ENCODE data around the gene FSCN2. TPM values are rescaled to one million over a fixed set of nuclear protein-coding genes. Genes with fewer than 3 reads are reported as not detected.

Gene FSCN2
- total and polyA plus RNA-seq, 2 experiments from 2014 or later, result 0.13 to 1.6 TPM

DNA sequence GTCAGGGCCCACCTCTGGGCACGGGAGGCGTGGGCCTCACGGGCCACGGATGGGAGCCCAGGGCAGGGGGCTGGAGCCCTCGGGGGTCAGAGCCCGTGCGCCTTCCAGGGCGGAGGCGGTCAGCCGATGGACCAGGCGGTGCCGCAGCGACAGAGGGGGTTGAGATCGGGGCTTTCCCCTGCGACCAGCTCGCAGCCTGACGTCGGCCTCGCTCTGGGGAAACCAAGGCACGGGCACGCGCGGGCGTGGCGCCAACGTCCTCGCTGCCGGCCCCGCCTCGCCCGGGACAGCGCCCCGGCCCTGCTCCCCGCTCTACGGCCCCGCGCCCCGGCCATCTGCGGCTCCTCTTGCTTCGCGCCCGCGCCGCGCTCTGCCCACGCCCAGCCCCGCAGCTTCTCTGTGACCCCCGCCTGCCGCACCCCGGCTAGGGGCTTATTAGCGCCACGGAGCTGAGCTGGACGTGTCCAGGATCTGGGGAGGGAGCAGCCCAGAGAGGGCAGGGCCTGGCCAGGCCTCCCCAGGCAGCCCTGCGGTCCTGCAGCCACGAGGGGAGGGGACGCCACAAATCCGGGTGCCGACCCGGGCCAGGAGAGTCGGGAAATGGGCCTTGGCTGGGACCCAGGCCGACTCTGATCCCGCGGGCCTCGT is 29.1 kb upstream of the FSCN2 start (continued):
- TF ChIP-seq, protein P1, sequence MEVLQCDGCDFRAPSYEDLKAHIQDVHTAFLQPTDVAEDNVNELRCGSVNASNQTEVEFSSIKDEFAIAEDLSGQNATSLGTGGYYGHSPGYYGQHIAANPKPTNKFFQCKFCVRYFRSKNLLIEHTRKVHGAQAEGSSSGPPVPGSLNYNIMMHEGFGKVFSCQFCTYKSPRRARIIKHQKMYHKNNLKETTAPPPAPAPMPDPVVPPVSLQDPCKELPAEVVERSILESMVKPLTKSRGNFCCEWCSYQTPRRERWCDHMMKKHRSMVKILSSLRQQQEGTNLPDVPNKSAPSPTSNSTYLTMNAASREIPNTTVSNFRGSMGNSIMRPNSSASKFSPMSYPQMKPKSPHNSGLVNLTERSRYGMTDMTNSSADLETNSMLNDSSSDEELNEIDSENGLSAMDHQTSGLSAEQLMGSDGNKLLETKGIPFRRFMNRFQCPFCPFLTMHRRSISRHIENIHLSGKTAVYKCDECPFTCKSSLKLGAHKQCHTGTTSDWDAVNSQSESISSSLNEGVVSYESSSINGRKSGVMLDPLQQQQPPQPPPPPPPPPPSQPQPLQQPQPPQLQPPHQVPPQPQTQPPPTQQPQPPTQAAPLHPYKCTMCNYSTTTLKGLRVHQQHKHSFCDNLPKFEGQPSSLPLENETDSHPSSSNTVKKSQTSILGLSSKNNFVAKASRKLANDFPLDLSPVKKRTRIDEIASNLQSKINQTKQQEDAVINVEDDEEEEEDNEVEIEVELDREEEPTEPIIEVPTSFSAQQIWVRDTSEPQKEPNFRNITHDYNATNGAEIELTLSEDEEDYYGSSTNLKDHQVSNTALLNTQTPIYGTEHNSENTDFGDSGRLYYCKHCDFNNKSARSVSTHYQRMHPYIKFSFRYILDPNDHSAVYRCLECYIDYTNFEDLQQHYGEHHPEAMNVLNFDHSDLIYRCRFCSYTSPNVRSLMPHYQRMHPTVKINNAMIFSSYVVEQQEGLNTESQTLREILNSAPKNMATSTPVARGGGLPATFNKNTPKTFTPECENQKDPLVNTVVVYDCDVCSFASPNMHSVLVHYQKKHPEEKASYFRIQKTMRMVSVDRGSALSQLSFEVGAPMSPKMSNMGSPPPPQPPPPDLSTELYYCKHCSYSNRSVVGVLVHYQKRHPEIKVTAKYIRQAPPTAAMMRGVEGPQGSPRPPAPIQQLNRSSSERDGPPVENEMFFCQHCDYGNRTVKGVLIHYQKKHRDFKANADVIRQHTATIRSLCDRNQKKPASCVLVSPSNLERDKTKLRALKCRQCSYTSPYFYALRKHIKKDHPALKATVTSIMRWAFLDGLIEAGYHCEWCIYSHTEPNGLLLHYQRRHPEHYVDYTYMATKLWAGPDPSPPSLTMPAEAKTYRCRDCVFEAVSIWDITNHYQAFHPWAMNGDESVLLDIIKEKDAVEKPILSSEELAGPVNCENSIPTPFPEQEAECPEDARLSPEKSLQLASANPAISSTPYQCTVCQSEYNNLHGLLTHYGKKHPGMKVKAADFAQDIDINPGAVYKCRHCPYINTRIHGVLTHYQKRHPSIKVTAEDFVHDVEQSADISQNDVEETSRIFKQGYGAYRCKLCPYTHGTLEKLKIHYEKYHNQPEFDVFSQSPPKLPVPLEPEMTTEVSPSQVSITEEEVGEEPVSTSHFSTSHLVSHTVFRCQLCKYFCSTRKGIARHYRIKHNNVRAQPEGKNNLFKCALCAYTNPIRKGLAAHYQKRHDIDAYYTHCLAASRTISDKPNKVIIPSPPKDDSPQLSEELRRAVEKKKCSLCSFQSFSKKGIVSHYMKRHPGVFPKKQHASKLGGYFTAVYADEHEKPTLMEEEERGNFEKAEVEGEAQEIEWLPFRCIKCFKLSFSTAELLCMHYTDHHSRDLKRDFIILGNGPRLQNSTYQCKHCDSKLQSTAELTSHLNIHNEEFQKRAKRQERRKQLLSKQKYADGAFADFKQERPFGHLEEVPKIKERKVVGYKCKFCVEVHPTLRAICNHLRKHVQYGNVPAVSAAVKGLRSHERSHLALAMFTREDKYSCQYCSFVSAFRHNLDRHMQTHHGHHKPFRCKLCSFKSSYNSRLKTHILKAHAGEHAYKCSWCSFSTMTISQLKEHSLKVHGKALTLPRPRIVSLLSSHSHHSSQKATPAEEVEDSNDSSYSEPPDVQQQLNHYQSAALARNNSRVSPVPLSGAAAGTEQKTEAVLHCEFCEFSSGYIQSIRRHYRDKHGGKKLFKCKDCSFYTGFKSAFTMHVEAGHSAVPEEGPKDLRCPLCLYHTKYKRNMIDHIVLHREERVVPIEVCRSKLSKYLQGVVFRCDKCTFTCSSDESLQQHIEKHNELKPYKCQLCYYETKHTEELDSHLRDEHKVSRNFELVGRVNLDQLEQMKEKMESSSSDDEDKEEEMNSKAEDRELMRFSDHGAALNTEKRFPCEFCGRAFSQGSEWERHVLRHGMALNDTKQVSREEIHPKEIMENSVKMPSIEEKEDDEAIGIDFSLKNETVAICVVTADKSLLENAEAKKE (CRISPR knock-in tag; IDR thresholded peaks at IDR 0.05), result no peak
- TF ChIP-seq CREB1 (CRISPR knock-in tag; IDR thresholded peaks at IDR 0.05; ENCODE audit: low read depth), result no peak

- Mint-ChIP-seq H3K4me1 (0 out of 3 replicates have a peak, but pooled peaks cover 3% of the 10 kb centered on the region), H3K27me3 (ENCODE audit: insufficient read depth, low read depth, poor library complexity) (peaks cover 5% of the 10 kb centered on the region), H3K9me3 (no peaks in the 10 kb centered on the region), H3K36me3 (ENCODE audit: low read depth) (no peaks in the 10 kb centered on the region), H3K27ac (no peak overlapping the region), H3K4me3 (no peak overlapping the region)
- H3K36me3 ChIP-seq (ENCODE audit: insufficient read depth), result no peaks in the 10 kb centered on the region
- DNase-seq (ENCODE audit: low spot score) (no peak), ATAC-seq (no peak)
- no peaks in the 10 kb centered on the region for H3K27me3 ChIP-seq (ENCODE audit: insufficient read depth)
- H3K4me1 ChIP-seq (ENCODE audit: insufficient read depth), result peaks cover 6% of the 10 kb centered on the region; the same call in 1 of the 2 replicates
- no peaks in the 10 kb centered on the region for H4K20me1 ChIP-seq (replicated peaks; ENCODE audit: insufficient read depth)
- 0 out of 2 replicates have a peak, but pooled peaks cover 6% of the 10 kb centered on the region for H3F3A ChIP-seq (replicated peaks; ENCODE audit: low read depth)
- H3K4me3 ChIP-seq, result no peak overlapping the region
- H3K4me2 ChIP-seq, result no peak overlapping the region; the same call in 1 of the 2 replicates
- no peaks in the 10 kb centered on the region for H3K9me2 ChIP-seq (ENCODE audit: insufficient read depth)
- H2AFZ ChIP-seq, result peak overlapping the region; percentile 23; the same call in 1 of the 2 replicates
- no peak overlapping the region for H3K27ac ChIP-seq (ENCODE audit: low read depth)
- H3K79me2 ChIP-seq (replicated peaks; ENCODE audit: insufficient read depth), result no peaks in the 10 kb centered on the region
- TF ChIP-seq STAT1 (IDR thresholded peaks at IDR 0.05; ENCODE audit: unreplicated experiment) (no peak), CREB1 (CRISPR knock-in tag; IDR thresholded peaks at IDR 0.05; ENCODE audit: low read depth) (no peak), EZH2phosphoT487 (IDR thresholded peaks at IDR 0.05; ENCODE audit: unreplicated experiment) (no peak), NANOG (IDR thresholded peaks at IDR 0.05; ENCODE audit: borderline replicate concordance) (no peak), JUNB (IDR thresholded peaks at IDR 0.05; ENCODE audit: unreplicated experiment) (no peak)
- TF ChIP-seq, protein P1 (CRISPR knock-in tag; IDR thresholded peaks at IDR 0.05), result no peak
Measured at GRCh38 chr17:81499601-81499970, 28.6 kb upstream of the FSCN2 start.
